GM12878 (cell line): ENCODE measurements around the gene BBS12.

Experiments used
- CEBPZ ChIP-seq: fragments of 150-350 bp; IDR thresholded peaks from 2 replicates; pipeline ENCODE4 v1.6.1; 2016; ENCODE audit warnings: low read depth, low read length
- CTCF ChIP-seq, 3 experiments: IDR thresholded peaks in 2 of 3; conservative IDR thresholded peaks in 1 of 3; 2 replicates each; pipeline ENCODE4 v1.5.1; 2011; ENCODE audit warnings: low read depth in 3 of 3, low read length in 3 of 3, mild to moderate bottlenecking in 3 of 3, control low read depth in 2 of 3, moderate library complexity in 2 of 3, inconsistent platforms in 1 of 3, mixed read lengths in 1 of 3; ENCODE audit not compliant: control insufficient read depth in 2 of 3, insufficient read depth in 1 of 3; ENCODE audit errors: extremely low read depth in 1 of 3
- CUX1 ChIP-seq: IDR thresholded peaks from 2 replicates; pipeline ENCODE4 v1.6.1; 2012; ENCODE audit warnings: improper control_type of control experiment, low read depth, low read length; ENCODE audit not compliant: insufficient replicate concordance
- E4F1 ChIP-seq: fragments of 450-650 bp; IDR thresholded peaks from 2 replicates; pipeline ENCODE4 v1.6.1; 2018; ENCODE audit warnings: borderline replicate concordance, mild to moderate bottlenecking; ENCODE audit not compliant: partially characterized antibody
- EZH2 ChIP-seq: IDR thresholded peaks from 2 replicates; pipeline ENCODE4 v1.6.1; 2012; ENCODE audit warnings: low read depth, mild to moderate bottlenecking, control low read depth, inconsistent platforms, low read length, borderline replicate concordance; ENCODE audit not compliant: control insufficient read depth
- HDAC2 ChIP-seq: fragments of 200-600 bp; sonication (generic); IDR thresholded peaks from 2 replicates; pipeline ENCODE4 v1.6.1; 2017
- IRF3 ChIP-seq: fragments of 450-650 bp; IDR thresholded peaks from 2 replicates; pipeline ENCODE4 v1.6.1; 2014; ENCODE audit warnings: mild to moderate bottlenecking
- POLR2AphosphoS5 ChIP-seq: IDR thresholded peaks from 2 replicates; pipeline ENCODE4 v1.6.1; 2011; ENCODE audit warnings: mild to moderate bottlenecking, low read length, inconsistent platforms
- TAF1 ChIP-seq: IDR thresholded peaks from 2 replicates; pipeline ENCODE4 v1.6.1; 2011; ENCODE audit warnings: mild to moderate bottlenecking, low read depth, low read length, borderline replicate concordance
- TCF7 ChIP-seq: IDR thresholded peaks from 2 replicates; pipeline ENCODE4 v1.6.1; 2014; ENCODE audit warnings: antibody characterized with exemption, borderline replicate concordance
- ZBTB11 ChIP-seq: fragments of 450-650 bp; formaldehyde crosslinking; IDR thresholded peaks from 2 replicates; pipeline ENCODE4 v1.5.0; 2022; ENCODE audit warnings: mild to moderate bottlenecking, missing genetic modification characterization

- TF ChIP-seq IRF3: no peak
- TF ChIP-seq EZH2: no peak
- TF ChIP-seq POLR2AphosphoS5: no peak
- no peak for TF ChIP-seq TAF1
- TF ChIP-seq HDAC2: no peak
- TF ChIP-seq CTCF (IDR thresholded peaks at IDR 0.05 in 2 of 3, conservative IDR thresholded peaks at IDR 0.05 in 1 of 3; ENCODE audit: control insufficient read depth in 2 of 3, extremely low read depth in 1 of 3, insufficient read depth in 1 of 3, low read depth in 3 of 3, low read length in 3 of 3): no peak
- no peak for TF ChIP-seq E4F1
- no peak for TF ChIP-seq TCF7
- TF ChIP-seq ZBTB11 (CRISPR knock-in tag): no peak
- TF ChIP-seq CUX1: no peak
- no peak for TF ChIP-seq CEBPZ
Measured at GRCh38 chr4:122702939-122703338, 29.6 kb upstream of the BBS12 start.
